ENCODE data around the gene RCN1.

The RCN1 gene

DNA sequence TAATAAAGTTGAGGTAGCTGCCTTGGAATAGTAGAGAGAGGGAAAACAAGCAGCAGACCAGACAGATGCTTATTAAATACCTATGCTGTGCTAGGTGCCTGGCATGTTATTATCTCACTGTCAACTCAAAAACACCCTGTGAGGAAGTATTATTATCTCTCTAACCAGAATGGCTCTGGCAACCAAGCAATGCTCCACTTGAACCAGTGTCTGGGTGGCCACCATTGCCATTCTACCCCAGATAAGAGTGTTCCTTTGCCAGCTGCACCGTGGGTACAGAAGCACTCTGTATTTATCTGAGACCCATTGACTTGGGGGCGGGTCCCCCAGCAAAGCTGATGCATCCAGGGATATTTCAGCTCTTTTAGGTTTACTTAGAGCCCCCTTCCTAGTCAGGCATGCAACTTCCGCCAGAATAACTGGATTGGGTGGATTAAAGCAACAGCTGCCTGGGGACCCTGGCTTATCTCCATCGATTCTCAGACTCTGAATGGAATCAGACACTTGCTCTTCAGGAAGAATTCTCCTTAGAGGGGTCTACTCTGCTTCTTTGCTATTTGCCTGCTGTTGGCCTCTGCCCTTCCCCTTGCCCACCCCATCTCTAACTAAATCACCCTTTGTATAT, 49.1 kb downstream of the RCN1 start:
- TF ChIP-seq, protein P1, sequence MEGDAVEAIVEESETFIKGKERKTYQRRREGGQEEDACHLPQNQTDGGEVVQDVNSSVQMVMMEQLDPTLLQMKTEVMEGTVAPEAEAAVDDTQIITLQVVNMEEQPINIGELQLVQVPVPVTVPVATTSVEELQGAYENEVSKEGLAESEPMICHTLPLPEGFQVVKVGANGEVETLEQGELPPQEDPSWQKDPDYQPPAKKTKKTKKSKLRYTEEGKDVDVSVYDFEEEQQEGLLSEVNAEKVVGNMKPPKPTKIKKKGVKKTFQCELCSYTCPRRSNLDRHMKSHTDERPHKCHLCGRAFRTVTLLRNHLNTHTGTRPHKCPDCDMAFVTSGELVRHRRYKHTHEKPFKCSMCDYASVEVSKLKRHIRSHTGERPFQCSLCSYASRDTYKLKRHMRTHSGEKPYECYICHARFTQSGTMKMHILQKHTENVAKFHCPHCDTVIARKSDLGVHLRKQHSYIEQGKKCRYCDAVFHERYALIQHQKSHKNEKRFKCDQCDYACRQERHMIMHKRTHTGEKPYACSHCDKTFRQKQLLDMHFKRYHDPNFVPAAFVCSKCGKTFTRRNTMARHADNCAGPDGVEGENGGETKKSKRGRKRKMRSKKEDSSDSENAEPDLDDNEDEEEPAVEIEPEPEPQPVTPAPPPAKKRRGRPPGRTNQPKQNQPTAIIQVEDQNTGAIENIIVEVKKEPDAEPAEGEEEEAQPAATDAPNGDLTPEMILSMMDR (IDR thresholded peaks at IDR 0.05; ENCODE audit: control extremely low read depth, extremely low read depth, low read depth, missing control alignments): no peak
- CTCF ChIA-PET: interaction anchor here (1.6 kb wide), 1 partner anchor 11 kb away, joined by 5 read pairs; no protein-coding TSS in a partner anchor
- no peak for DNase-seq (ENCODE audit: extremely low spot score)
- POLR2A ChIA-PET: no interaction called here

DNA sequence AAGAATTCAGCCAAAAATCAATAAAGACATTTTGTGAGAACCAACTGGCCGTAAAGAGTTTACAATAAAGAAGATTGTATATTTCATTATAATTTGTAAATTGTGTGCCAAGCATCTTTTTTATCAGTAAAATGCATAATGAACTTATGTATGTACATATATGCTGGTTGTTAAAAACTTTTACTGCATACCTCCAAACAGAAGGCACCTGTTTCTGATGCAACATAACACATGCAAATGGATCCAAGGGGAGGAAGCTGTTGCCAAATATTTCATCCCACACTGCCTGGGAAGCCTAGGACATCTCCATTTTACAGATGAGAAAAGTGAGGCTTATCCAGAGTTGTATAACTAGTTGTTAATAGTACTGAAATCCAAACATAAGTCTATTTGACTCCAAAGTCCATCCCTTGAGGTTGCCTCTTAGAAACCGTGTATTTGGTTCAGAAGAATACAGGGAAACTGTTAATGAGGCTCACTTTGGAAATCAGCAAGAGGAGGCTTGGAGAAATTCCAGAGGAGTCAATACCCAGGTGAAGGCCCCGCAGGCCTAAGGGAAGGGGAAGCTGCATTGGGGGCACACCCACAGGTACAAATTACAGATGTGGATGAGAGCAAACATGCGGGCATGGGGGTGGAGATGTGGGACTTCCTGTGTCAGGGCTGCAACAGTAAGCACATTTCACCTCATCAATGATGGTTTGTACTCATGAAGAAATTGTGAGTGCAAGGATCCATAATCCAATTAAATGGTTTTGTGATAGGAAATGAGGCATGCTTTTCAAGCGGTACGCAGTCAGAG, 51.1 kb downstream of the RCN1 start:
- DNase-seq (ENCODE audit: extremely low spot score): no peak
- CTCF ChIA-PET: interaction anchor here (0.8 to 2.0 kb wide), 3 partner anchors 10 to 15 kb away, joined by 3 to 6 read pairs (median 3); no protein-coding TSS in a partner anchor
- TF ChIP-seq, protein P1 (IDR thresholded peaks at IDR 0.05; ENCODE audit: control extremely low read depth, extremely low read depth, low read depth, missing control alignments): no peak
- POLR2A ChIA-PET: no interaction called here

DNA sequence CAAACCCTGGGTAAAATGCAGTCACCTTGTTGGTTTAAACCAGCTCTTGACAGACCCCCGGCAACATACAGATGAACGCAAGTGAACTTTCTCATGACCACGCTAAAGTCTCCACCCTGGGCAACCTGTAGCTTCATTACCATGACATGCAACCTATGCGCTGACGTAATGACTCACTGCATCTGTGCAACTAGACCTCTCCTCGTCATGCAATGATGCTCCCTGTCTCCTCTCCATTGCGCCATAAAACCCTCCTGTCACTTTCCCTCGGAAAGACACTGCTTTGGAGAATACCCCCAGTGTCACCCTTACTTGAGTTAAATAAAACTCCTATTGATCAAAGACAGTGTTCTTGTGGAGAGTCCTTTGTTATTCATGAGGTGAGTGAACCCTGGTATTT, 52.5 kb downstream of the RCN1 start:
- no peak for DNase-seq (ENCODE audit: extremely low spot score)
- POLR2A ChIA-PET: no interaction called here
- TF ChIP-seq, protein P1 (IDR thresholded peaks at IDR 0.05; ENCODE audit: control extremely low read depth, extremely low read depth, low read depth, missing control alignments): no peak
- CTCF ChIA-PET: interaction anchor here (1.7 to 2.0 kb wide), 2 partner anchors 10 to 33 kb away, joined by 4 to 6 read pairs; no protein-coding TSS in a partner anchor

DNA sequence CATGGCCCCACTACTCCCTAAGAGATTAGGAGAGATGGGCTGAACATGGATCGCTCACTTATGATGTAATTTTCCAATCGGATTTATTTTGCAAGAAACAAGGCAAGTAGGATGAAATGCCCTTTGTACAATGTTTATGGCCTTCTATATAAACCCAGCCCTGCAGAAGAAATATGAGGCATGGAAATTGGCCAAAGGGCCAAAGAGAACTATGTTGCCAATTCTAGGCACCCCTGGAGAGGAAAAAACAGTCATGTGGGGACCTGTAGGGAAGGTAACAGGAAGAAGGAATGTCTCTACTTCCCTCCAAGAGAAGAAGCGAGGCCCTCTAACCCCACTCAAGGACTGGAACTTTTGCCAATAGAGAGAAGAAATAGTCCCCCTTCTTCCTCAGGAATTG, 54.4 kb downstream of the RCN1 start:
- DNase-seq (ENCODE audit: extremely low spot score): no peak
- ChIA-PET CTCF (interaction anchor here (0.9 kb wide), 1 partner anchor 31 kb away, joined by 3 read pairs; no protein-coding TSS in a partner anchor), POLR2A (no interaction called here)
- TF ChIP-seq, protein P1 (IDR thresholded peaks at IDR 0.05; ENCODE audit: control extremely low read depth, extremely low read depth, low read depth, missing control alignments): no peak

DNA sequence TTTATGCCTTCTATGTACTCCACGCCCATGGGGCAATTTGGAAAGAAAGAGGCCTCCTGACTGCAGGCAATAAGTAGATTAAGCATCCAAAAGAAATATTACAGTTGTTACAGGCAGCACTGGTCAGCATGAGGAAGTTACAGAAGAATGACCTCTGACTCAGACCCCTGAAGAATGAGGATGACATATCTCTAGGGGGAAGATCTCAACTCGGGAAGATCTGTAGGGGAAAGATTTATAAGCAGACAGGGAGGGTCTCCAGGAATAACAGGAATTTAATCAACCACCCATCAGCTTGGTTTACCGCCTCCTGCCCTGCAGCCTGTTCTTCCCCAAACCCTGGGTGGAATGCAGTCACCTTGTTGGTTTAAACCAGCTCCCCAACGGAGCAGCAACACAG, 58.0 kb downstream of the RCN1 start:
- DNase-seq (ENCODE audit: extremely low spot score): no peak
- TF ChIP-seq, protein P1 (IDR thresholded peaks at IDR 0.05; ENCODE audit: control extremely low read depth, extremely low read depth, low read depth, missing control alignments): no peak
- ChIA-PET POLR2A (no interaction called here), CTCF (interaction anchor here (1.5 to 3.1 kb wide), 2 partner anchors 10 to 27 kb away, joined by 3 to 10 read pairs; no protein-coding TSS in a partner anchor)

DNA sequence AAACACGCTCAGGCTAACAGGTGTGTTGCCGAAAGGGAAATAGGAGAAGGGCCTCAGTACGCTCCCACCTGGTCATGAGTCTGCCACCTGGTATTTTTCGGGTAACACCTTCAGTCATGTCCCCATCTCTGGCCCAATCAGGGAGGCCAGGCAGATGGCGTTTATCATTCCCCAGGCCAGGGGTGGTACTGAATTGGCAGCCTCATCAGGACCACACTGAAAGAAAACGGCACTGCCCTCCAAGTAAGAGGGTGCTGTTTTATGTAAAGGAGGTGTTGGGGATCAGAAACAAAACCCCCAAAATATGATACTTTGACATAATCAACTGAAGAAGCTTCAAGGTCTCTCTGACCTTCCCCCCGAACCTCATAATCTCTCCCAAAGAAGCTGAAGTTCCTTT, 58.9 kb downstream of the RCN1 start:
- CTCF ChIA-PET: interaction anchor here (1.5 to 3.1 kb wide), 2 partner anchors 9 to 27 kb away, joined by 3 to 10 read pairs; no protein-coding TSS in a partner anchor
- TF ChIP-seq, protein P1 (IDR thresholded peaks at IDR 0.05; ENCODE audit: control extremely low read depth, extremely low read depth, low read depth, missing control alignments): no peak
- POLR2A ChIA-PET: no interaction called here
- DNase-seq (ENCODE audit: extremely low spot score): no peak
